Breast epithelium (tissue), 3 donors: ENCODE measurements around the gene SLIT1.

ENCODE experiments used
- POLR2A ChIP-seq: fragments of 450-650 bp; IDR thresholded peaks from one replicate; pipeline ENCODE4 v1.6.1; 2016; ENCODE audit warnings: antibody characterized with exemption, mild to moderate bottlenecking, moderate library complexity
- POLR2AphosphoS5 ChIP-seq, 3 donors: sonication (generic); formaldehyde crosslinking; IDR thresholded peaks; one replicate each; pipeline ENCODE4 v1.6.1; 2017; ENCODE audit warnings: antibody characterized with exemption in 3 of 3
- TF ChIP-seq, protein P1 (sequence below), 3 donors: fragments of 450-650 bp; IDR thresholded peaks; one replicate each; pipeline ENCODE4 v1.5.1; 2016 to 2017; ENCODE audit warnings: antibody characterized with exemption in 3 of 3, mild to moderate bottlenecking in 3 of 3, moderate library complexity in 3 of 3

DNA sequence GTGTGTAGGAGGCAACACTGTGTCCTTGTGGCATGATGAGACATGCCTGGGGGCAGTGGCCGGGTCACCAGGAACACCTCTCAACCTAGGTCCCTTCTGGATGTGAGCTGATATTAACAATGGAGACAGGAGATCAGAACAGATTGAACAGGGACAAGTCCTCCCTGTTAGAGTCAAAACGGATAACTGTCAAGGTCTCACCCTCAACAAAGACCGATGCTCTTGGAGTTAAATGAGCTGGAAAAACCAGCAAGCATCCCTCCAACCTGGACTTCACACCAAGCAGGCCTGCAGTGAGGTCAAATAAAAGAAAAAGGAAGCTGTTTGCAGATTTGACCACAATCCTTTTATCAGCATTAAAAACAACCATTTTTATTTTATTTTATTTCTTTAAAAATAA lies 49.0 kb downstream of the SLIT1 start:
- TF ChIP-seq, protein P1, sequence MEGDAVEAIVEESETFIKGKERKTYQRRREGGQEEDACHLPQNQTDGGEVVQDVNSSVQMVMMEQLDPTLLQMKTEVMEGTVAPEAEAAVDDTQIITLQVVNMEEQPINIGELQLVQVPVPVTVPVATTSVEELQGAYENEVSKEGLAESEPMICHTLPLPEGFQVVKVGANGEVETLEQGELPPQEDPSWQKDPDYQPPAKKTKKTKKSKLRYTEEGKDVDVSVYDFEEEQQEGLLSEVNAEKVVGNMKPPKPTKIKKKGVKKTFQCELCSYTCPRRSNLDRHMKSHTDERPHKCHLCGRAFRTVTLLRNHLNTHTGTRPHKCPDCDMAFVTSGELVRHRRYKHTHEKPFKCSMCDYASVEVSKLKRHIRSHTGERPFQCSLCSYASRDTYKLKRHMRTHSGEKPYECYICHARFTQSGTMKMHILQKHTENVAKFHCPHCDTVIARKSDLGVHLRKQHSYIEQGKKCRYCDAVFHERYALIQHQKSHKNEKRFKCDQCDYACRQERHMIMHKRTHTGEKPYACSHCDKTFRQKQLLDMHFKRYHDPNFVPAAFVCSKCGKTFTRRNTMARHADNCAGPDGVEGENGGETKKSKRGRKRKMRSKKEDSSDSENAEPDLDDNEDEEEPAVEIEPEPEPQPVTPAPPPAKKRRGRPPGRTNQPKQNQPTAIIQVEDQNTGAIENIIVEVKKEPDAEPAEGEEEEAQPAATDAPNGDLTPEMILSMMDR (IDR thresholded peaks at IDR 0.05): no peak
- TF ChIP-seq POLR2AphosphoS5 (IDR thresholded peaks at IDR 0.05) (no peak), POLR2A (no peak)
